Measurements from ENCODE around the gene LRMDA. TPM values are rescaled to one million over a fixed set of nuclear protein-coding genes. Genes with fewer than 3 reads are reported as not detected.

Gene LRMDA
- total and polyA plus RNA-seq, 2 of the 8 experiments (the other 6 are each of a cell fraction or from before 2014, with no cell fraction given) = 0.86 to 2.8 TPM

DNA sequence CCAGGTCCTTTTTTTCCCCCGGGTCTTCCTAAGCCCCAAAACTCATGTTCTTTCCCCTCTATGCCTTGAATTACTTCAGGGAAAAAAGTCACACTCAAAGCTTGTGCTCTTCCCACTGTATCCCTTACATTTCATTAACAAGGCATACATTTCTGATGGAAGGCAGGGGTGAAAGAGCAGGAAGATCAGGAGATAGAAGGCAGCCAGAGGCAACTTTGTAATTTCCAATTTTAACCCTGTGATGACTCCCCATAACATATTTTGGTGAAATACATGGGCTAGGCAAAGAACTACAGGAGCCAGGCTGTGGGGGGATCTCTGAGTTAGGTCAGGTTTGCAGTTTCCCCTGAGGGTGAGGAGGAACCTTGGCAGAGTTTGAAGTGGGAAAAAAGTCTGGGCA is 635.0 kb downstream of the LRMDA start:
- WGBS, 2 experiments (ENCODE audit: extremely low coverage in 1 of 2, insufficient coverage in 1 of 2, insufficient read length in 1 of 2, insufficient replicate concordance in 2 of 2, low coverage in 1 of 2, low lambda C conversion rate in 2 of 2, missing lambda C conversion rate in 1 of 2) = 94% methylated on average over 1 of the region's 1 CpG; no CpG with 5 or more reads in 1 of the 2 experiments
- H3K14ac ChIP-seq (ENCODE audit: insufficient read length) = no peak overlapping the region
- no peaks in the 10 kb centered on the region for H3K79me1 ChIP-seq (ENCODE audit: low read depth, low read length)
- no peak overlapping the region for H2BK120ac ChIP-seq (replicated peaks; ENCODE audit: low read depth, low read length)
- H2BK12ac ChIP-seq (ENCODE audit: low read depth, low read length) = no peak overlapping the region
- H4K5ac ChIP-seq (ENCODE audit: insufficient read length, low read depth, low read length) = no peak overlapping the region
- H3K27ac ChIP-seq (ENCODE audit: low read depth, low read length) = no peak overlapping the region
- H4K20me1 ChIP-seq (replicated peaks in 1 of 2; ENCODE audit: control insufficient read depth in 1 of 2, insufficient read depth in 2 of 2, low read length in 2 of 2) = no peaks in the 10 kb centered on the region
- POLR2A ChIA-PET (ENCODE audit: partially characterized antibody) = no interaction called here
- H2BK20ac ChIP-seq (ENCODE audit: low read length) = no peak overlapping the region
- peaks cover 19 to 20% of the 10 kb centered on the region in 2 experiments; a peak in 3 of 4 replicates for H3K9me3 ChIP-seq (ENCODE audit: insufficient read depth in 2 of 2, low read depth in 1 of 2, low read length in 1 of 2)
- H3K36me3 ChIP-seq (ENCODE audit: control insufficient read depth in 2 of 4, insufficient read depth in 4 of 4, low read length in 3 of 4) = no peaks in the 10 kb centered on the region; a peak in 1 of 8 replicates
- H3K18ac ChIP-seq (ENCODE audit: extremely low read depth, low read length) = no peak overlapping the region
- H2AK5ac ChIP-seq (ENCODE audit: low read depth, low read length) = no peak overlapping the region
- no peak overlapping the region for H4K91ac ChIP-seq (replicated peaks; ENCODE audit: insufficient read length, low read length)
- H2AFZ ChIP-seq (ENCODE audit: low read length) = no peak overlapping the region
- no peak overlapping the region for H3K56ac ChIP-seq (replicated peaks; ENCODE audit: insufficient read length, low read depth, low read length)
- H2BK15ac ChIP-seq (ENCODE audit: low read length) = no peak overlapping the region
- no peak overlapping the region for H4K8ac ChIP-seq (ENCODE audit: extremely low read depth, insufficient read depth, low read length)
- H2BK5ac ChIP-seq (ENCODE audit: low read depth, low read length) = no peak overlapping the region
- CTCF ChIA-PET (ENCODE audit: partially characterized antibody) = interaction anchor here (1.3 to 1.4 kb wide), 2 partner anchors 21 to 30 kb away, joined by 4 to 5 read pairs; no protein-coding TSS in a partner anchor
- no peak for DNase-seq (ENCODE audit: low read depth in 1 of 2, low spot score in 2 of 2)
- no peak overlapping the region for H3K23ac ChIP-seq (ENCODE audit: insufficient read length)
- H3K27me3 ChIP-seq (replicated peaks in 1 of 4; ENCODE audit: control insufficient read depth in 3 of 4, extremely low read depth in 1 of 4, insufficient read depth in 3 of 4, low read length in 3 of 4) = no peaks in the 10 kb centered on the region
- H3K4me2 ChIP-seq (ENCODE audit: insufficient read depth in 1 of 2, low read depth in 2 of 2, low read length in 2 of 2) = no peak overlapping the region
- H3K4me1 ChIP-seq (replicated peaks in 1 of 4; ENCODE audit: control insufficient read depth in 3 of 4, insufficient read depth in 4 of 4, low read length in 3 of 4) = no peaks in the 10 kb centered on the region
- no peaks in the 10 kb centered on the region for H3K79me2 ChIP-seq (ENCODE audit: control insufficient read depth in 1 of 2, insufficient read depth in 2 of 2, low read length in 2 of 2)
- no peak overlapping the region for H3K9ac ChIP-seq (replicated peaks in 1 of 4; ENCODE audit: extremely low read depth in 1 of 4, low read depth in 3 of 4, low read length in 3 of 4)
- no peak for FAIRE-seq
- H3K23me2 ChIP-seq (ENCODE audit: low read depth, low read length) = no peaks in the 10 kb centered on the region; the same call in 1 of the 2 replicates
- no peak overlapping the region for H3K4ac ChIP-seq (replicated peaks; ENCODE audit: insufficient read length, low read depth, low read length)
- H3K4me3 ChIP-seq (ENCODE audit: extremely low read depth in 1 of 4, insufficient read depth in 2 of 4, low read depth in 3 of 4, low read length in 4 of 4) = no peak overlapping the region
- TF ChIP-seq EZH2 (IDR thresholded peaks at IDR 0.05; ENCODE audit: low read depth, low read length, severe bottlenecking) = no peak
